GM21528 (cell line): ENCODE results near the gene RNU2-63P.
"Not testable (repeated sequence)": the region's sequence is repeated elsewhere in the genome, so short reads cannot be mapped to it uniquely, and the experiment has no call there.

ENCODE experiments used
- ATAC-seq: cut with Tn5 transposase; IDR thresholded peaks from one replicate; pipeline ENCODE4 v1.9.1; 2021; ENCODE audit warnings: mild to moderate bottlenecking, moderate library complexity; ENCODE audit not compliant: unreplicated experiment, low FRiP score

The RNU2-63P gene

GRCh38 chr2:88016086-88016959, at the start of gene RNU2-63P:
RNU2-63P (minus strand) TSS chr2:88016547.
- ATAC-seq = peak; percentile 87

- ATAC-seq = no peak
Measured at GRCh38 chr2:88061295-88061694, 44.9 kb upstream of the RNU2-63P start.

GRCh38 chr2:88060907-88061275, 44.5 kb upstream of the RNU2-63P start:
- no peak for ATAC-seq

GRCh38 chr2:88059979-88060906, 43.9 kb upstream of the RNU2-63P start:
- ATAC-seq = peak; percentile 44

GRCh38 chr2:88058191-88058590, 41.8 kb upstream of the RNU2-63P start:
- ATAC-seq = no peak

GRCh38 chr2:88057437-88057844, 41.1 kb upstream of the RNU2-63P start:
- no peak for ATAC-seq

GRCh38 chr2:88055371-88056128, 39.2 kb upstream of the RNU2-63P start, which contains the start of gene KRCC1:
KRCC1 (minus strand) TSS chr2:88055783; CDS start chr2:88028563, 27,220 bp downstream.
- peak; percentile 93 for ATAC-seq

- no peak for ATAC-seq
Measured at GRCh38 chr2:88054782-88055370, 38.5 kb upstream of the RNU2-63P start.

- no peak for ATAC-seq
Measured at GRCh38 chr2:88053934-88054781, 37.8 kb upstream of the RNU2-63P start.

- no peak for ATAC-seq
Measured at GRCh38 chr2:88053296-88053695, 36.9 kb upstream of the RNU2-63P start.

- no peak for ATAC-seq
Measured at GRCh38 chr2:88051792-88052191, 35.4 kb upstream of the RNU2-63P start.

GRCh38 chr2:88049622-88050021, 33.3 kb upstream of the RNU2-63P start:
- ATAC-seq = no peak

- ATAC-seq = no peak
Measured at GRCh38 chr2:88048541-88048940, 32.2 kb upstream of the RNU2-63P start.

- ATAC-seq = not testable (repeated sequence)
Measured at GRCh38 chr2:88045561-88045960, 29.2 kb upstream of the RNU2-63P start.

- ATAC-seq = no peak
Measured at GRCh38 chr2:88042476-88042875, 26.1 kb upstream of the RNU2-63P start.

- no peak for ATAC-seq
Measured at GRCh38 chr2:88038263-88039105, 22.1 kb upstream of the RNU2-63P start.

GRCh38 chr2:88036606-88037005, 20.3 kb upstream of the RNU2-63P start:
- no peak for ATAC-seq

- ATAC-seq = no peak
Measured at GRCh38 chr2:88036182-88036581, 19.8 kb upstream of the RNU2-63P start.
